Neural cell (in vitro differentiated cells): ENCODE results near the gene ALOX12B. TPM values are rescaled to one million over a fixed set of nuclear protein-coding genes. Genes with fewer than 3 reads are reported as not detected.
"Not testable (repeated sequence)": the region's sequence is repeated elsewhere in the genome, so short reads cannot be mapped to it uniquely, and the experiment has no call there.

ENCODE experiments used
- H2AFZ ChIP-seq: fragments of 200-600, 300-800 bp; sonication (generic), shearing (Covaris generic); 2 replicates; pipeline ENCODE4 v1.6.0; 2014; ENCODE audit warnings: low read depth, mild to moderate bottlenecking, antibody characterized with exemption, low read length, moderate library complexity
- H3F3A ChIP-seq: fragments of 200-600 bp; shearing (Covaris generic); 2 replicates; pipeline ENCODE4 v1.6.1; 2016; ENCODE audit warnings: mild to moderate bottlenecking, moderate library complexity, mixed read lengths, antibody characterized with exemption, low read length; ENCODE audit not compliant: insufficient read depth, poor library complexity, severe bottlenecking
- H3K27ac ChIP-seq: fragments of 200-600, 300-800 bp; sonication (generic), shearing (Covaris generic); 2 replicates; pipeline ENCODE4 v1.5.1; 2014; ENCODE audit warnings: mild to moderate bottlenecking, low read length, moderate library complexity
- H3K27me3 ChIP-seq: fragments of 300-800, 200-600 bp; sonication (generic), shearing (Covaris generic); 2 replicates; pipeline ENCODE4 v1.6.0; 2014; ENCODE audit warnings: mild to moderate bottlenecking, low read depth, low read length, moderate library complexity; ENCODE audit not compliant: insufficient read depth
- H3K36me3 ChIP-seq: fragments of 300-800, 200-600 bp; sonication (generic), shearing (Covaris generic); 2 replicates; pipeline ENCODE4 v1.5.1; 2014; ENCODE audit warnings: mild to moderate bottlenecking, antibody characterized with exemption, low read length, moderate library complexity; ENCODE audit not compliant: insufficient read depth
- H3K4me2 ChIP-seq: fragments of 300-800, 200-600 bp; sonication (generic), shearing (Covaris generic); 2 replicates; pipeline ENCODE4 v1.6.0; 2014; ENCODE audit warnings: mild to moderate bottlenecking, low read length
- H3K4me3 ChIP-seq: fragments of 300-800, 200-600 bp; sonication (generic), shearing (Covaris generic); 2 replicates; pipeline ENCODE4 v1.5.1; 2014; ENCODE audit warnings: mild to moderate bottlenecking, low read length, moderate library complexity
- H3K79me2 ChIP-seq: fragments of 200-600 bp; shearing (Covaris generic); replicated peaks from 2 replicates; pipeline ENCODE4 v1.6.0; 2014; ENCODE audit warnings: mild to moderate bottlenecking, low read length, moderate library complexity; ENCODE audit not compliant: insufficient read depth
- H3K9ac ChIP-seq: fragments of 300-800, 200-600 bp; sonication (generic), shearing (Covaris generic); 2 replicates; pipeline ENCODE4 v1.6.1; 2016; ENCODE audit warnings: mild to moderate bottlenecking, low read length, mixed read lengths
- H3K9me2 ChIP-seq: fragments of 200-600 bp; shearing (Covaris generic); 2 replicates; pipeline ENCODE4 v1.6.1; 2016; ENCODE audit warnings: mild to moderate bottlenecking, low read length, mixed read lengths; ENCODE audit not compliant: insufficient read depth
- H3K9me3 ChIP-seq: fragments of 200-600, 300-800 bp; sonication (generic), shearing (Covaris generic); 2 replicates; pipeline ENCODE4 v1.6.1; 2016; ENCODE audit warnings: mild to moderate bottlenecking, mixed run types, low read length, moderate library complexity, mixed read lengths
- H4K20me1 ChIP-seq: fragments of 200-600 bp; shearing (Covaris generic); 2 replicates; pipeline ENCODE4 v1.6.1; 2016; ENCODE audit warnings: mild to moderate bottlenecking, mixed run types; ENCODE audit not compliant: insufficient read depth
- EP300 ChIP-seq: fragments of 450-650 bp; conservative IDR thresholded peaks from 2 replicates; pipeline ENCODE4 v1.6.1; 2014; ENCODE audit warnings: antibody characterized with exemption, mild to moderate bottlenecking, moderate library complexity; ENCODE audit not compliant: poor library complexity, severe bottlenecking
- EZH2 ChIP-seq: fragments of 200-600, 300-800 bp; shearing (Covaris generic), sonication (generic); IDR thresholded peaks from 2 replicates; pipeline ENCODE4 v1.6.1; 2014; ENCODE audit warnings: antibody characterized with exemption, low read length, borderline replicate concordance, mild to moderate bottlenecking; ENCODE audit not compliant: insufficient read depth, poor library complexity, severe bottlenecking
- MXI1 ChIP-seq: fragments of 450-650 bp; conservative IDR thresholded peaks from 2 replicates; pipeline ENCODE4 v1.6.1; 2014; ENCODE audit warnings: antibody characterized with exemption, mild to moderate bottlenecking; ENCODE audit not compliant: poor library complexity, severe bottlenecking
- POLR2AphosphoS5 ChIP-seq: IDR thresholded peaks from 2 replicates; pipeline ENCODE4 v1.6.1; 2012
- RAD21 ChIP-seq: fragments of 450-650 bp; conservative IDR thresholded peaks from 2 replicates; pipeline ENCODE4 v1.6.1; 2014; ENCODE audit warnings: antibody characterized with exemption, mild to moderate bottlenecking, moderate library complexity
- SMC3 ChIP-seq: fragments of 450-650 bp; conservative IDR thresholded peaks from 2 replicates; pipeline ENCODE4 v1.6.1; 2014; ENCODE audit warnings: antibody characterized with exemption, mild to moderate bottlenecking, moderate library complexity; ENCODE audit not compliant: poor library complexity
- TAF1 ChIP-seq: IDR thresholded peaks from 2 replicates; pipeline ENCODE4 v1.6.1; 2012; ENCODE audit warnings: low read depth
- polyA plus RNA-seq: library from polyadenylated mRNA; depleted of rRNA; stranded (reverse); fragments of >200 nt; gene quantifications from 2 replicates; pipeline ENCODE4 v1.2.3, GENCODE V29; 2014
- TF ChIP-seq, protein P1 (sequence below): fragments of 450-650 bp; IDR thresholded peaks from 2 replicates; pipeline ENCODE4 v1.5.1; 2014; ENCODE audit warnings: antibody characterized with exemption, mild to moderate bottlenecking, moderate library complexity; ENCODE audit not compliant: poor library complexity, severe bottlenecking
- TF ChIP-seq, protein P2 (sequence below): IDR thresholded peaks from 2 replicates; pipeline ENCODE4 v1.6.1; 2012; ENCODE audit warnings: borderline replicate concordance

ALOX12B gene
- polyA plus RNA-seq, 1 donor from 2014 or later, result 0.31 TPM

DNA sequence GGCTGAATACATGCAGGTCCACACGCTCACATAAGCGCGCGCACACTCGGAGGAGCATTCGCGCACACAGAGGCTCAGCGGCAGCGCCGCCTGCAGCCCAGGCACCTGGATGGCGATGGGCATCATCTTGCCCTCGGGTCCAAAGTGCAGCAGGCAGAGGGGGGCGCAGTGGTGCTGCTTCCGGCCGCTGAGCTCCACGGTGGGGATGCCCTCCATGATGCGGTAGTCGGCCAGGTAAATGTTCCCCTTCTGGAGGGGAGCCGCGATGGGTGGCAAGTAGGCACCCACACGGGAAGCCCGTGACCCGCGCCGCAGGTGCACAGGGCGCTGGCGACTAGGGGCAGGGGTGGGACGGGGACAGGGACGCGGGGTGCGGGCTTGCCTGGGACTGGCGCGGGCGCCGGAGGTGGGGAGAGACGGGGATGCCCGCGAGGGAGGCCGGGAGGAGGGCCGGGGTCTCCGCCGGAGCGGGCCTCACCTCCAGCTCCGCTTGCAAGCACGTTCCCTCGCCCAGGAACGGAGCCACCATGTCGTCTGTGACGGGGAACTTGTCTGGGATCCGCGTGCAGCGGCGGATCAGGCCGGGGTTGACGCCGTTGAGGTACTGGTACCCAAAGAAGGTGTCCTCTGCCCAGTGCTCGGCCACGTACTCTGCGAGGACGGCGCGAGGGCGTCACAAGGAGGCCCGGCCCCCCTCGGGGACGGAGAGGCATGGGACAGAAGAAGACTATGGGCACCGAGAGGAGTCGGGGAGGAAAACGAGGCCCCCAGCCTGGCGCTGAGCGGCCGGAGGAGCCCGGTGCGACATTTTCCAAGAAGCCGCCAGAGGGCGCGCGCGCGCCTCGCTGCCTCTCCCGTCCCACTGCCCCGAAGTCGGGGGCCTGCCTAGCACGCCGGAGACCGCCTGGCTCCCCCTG is 8.0 kb downstream of the ALOX12B start:
- H3K79me2 ChIP-seq, result no peaks in the 10 kb centered on the region
- peak overlapping the region; percentile 72 for H3K4me3 ChIP-seq
- H3K27me3 ChIP-seq, result peaks cover 54% of the 10 kb centered on the region
- H3K4me2 ChIP-seq, result no peak overlapping the region
- peak overlapping the region; percentile 49 for H3K27ac ChIP-seq
- TF ChIP-seq, protein P1, sequence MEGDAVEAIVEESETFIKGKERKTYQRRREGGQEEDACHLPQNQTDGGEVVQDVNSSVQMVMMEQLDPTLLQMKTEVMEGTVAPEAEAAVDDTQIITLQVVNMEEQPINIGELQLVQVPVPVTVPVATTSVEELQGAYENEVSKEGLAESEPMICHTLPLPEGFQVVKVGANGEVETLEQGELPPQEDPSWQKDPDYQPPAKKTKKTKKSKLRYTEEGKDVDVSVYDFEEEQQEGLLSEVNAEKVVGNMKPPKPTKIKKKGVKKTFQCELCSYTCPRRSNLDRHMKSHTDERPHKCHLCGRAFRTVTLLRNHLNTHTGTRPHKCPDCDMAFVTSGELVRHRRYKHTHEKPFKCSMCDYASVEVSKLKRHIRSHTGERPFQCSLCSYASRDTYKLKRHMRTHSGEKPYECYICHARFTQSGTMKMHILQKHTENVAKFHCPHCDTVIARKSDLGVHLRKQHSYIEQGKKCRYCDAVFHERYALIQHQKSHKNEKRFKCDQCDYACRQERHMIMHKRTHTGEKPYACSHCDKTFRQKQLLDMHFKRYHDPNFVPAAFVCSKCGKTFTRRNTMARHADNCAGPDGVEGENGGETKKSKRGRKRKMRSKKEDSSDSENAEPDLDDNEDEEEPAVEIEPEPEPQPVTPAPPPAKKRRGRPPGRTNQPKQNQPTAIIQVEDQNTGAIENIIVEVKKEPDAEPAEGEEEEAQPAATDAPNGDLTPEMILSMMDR, result peak; percentile 92
- TF ChIP-seq MXI1, result peak; percentile 55
- no peak for TF ChIP-seq EZH2
- no peak for TF ChIP-seq TAF1
- TF ChIP-seq SMC3, result peak; percentile 82
- TF ChIP-seq, protein P2, sequence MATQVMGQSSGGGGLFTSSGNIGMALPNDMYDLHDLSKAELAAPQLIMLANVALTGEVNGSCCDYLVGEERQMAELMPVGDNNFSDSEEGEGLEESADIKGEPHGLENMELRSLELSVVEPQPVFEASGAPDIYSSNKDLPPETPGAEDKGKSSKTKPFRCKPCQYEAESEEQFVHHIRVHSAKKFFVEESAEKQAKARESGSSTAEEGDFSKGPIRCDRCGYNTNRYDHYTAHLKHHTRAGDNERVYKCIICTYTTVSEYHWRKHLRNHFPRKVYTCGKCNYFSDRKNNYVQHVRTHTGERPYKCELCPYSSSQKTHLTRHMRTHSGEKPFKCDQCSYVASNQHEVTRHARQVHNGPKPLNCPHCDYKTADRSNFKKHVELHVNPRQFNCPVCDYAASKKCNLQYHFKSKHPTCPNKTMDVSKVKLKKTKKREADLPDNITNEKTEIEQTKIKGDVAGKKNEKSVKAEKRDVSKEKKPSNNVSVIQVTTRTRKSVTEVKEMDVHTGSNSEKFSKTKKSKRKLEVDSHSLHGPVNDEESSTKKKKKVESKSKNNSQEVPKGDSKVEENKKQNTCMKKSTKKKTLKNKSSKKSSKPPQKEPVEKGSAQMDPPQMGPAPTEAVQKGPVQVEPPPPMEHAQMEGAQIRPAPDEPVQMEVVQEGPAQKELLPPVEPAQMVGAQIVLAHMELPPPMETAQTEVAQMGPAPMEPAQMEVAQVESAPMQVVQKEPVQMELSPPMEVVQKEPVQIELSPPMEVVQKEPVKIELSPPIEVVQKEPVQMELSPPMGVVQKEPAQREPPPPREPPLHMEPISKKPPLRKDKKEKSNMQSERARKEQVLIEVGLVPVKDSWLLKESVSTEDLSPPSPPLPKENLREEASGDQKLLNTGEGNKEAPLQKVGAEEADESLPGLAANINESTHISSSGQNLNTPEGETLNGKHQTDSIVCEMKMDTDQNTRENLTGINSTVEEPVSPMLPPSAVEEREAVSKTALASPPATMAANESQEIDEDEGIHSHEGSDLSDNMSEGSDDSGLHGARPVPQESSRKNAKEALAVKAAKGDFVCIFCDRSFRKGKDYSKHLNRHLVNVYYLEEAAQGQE, result peak; percentile 27
- no peak for TF ChIP-seq EP300
- TF ChIP-seq RAD21, result peak; percentile 75
- TF ChIP-seq POLR2AphosphoS5, result peak; percentile 17
- no peaks in the 10 kb centered on the region for H3K36me3 ChIP-seq
- H3K9ac ChIP-seq, result peak overlapping the region; percentile 67
- no peaks in the 10 kb centered on the region for H4K20me1 ChIP-seq
- no peaks in the 10 kb centered on the region for H3F3A ChIP-seq
- no peaks in the 10 kb centered on the region for H3K9me2 ChIP-seq
- H2AFZ ChIP-seq, result peak overlapping the region; percentile 35
- H3K9me3 ChIP-seq, result no peaks in the 10 kb centered on the region

DNA sequence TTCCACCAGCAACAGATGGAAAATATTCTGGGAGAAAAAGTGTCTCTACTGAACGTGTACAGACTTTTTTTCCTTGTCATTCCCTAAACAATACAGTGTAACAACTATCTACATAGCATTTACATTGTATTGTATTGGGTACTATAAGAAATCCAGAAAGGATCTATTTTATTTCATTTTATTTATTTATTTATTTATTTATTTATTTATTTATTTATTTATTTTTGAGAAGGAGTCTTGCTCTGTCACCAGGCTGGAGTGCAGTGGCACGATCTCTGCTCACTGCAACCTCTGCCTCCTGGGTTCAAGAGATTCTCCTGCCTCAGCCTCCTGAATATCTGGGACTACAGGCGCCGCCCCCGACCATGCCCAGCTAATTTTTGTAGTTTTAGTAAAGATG is 9.6 kb downstream of the ALOX12B start:
- not testable (repeated sequence) for H3F3A ChIP-seq, H3K27ac ChIP-seq, H3K9me2 ChIP-seq, H4K20me1 ChIP-seq, H2AFZ ChIP-seq, H3K4me3 ChIP-seq, H3K36me3 ChIP-seq, H3K9ac ChIP-seq, H3K9me3 ChIP-seq, H3K4me2 ChIP-seq, H3K79me2 ChIP-seq
- peaks cover 70% of the 10 kb centered on the region for H3K27me3 ChIP-seq
